K562 (cell line): ENCODE measurements around the gene GTF3C1. TPM values are rescaled to one million over a fixed set of nuclear protein-coding genes. Genes with fewer than 3 reads are reported as not detected.

ENCODE experiments used
- ATAC-seq: fragments of 200-7000 bp; cut with Tn5 transposase; 3 replicates; pipeline ENCODE4 v1.9.1; 2020; ENCODE audit warnings: moderate library complexity
- BruUV-seq: library from RNA; stranded (reverse); fragments of 400-500 nt; replicated peaks from 2 replicates; lab custom pipeline; 2021; lab: Mats Ljungman, UMichigan
- CTCF ChIA-PET: fragments of 300-600 bp; formaldehyde crosslinking; extraction: SDS; loops from one replicate; lab custom pipeline; 2021; ENCODE audit warnings: low intra/inter-chr PET ratio; lab: Yijun Ruan, JAX
- POLR2A ChIA-PET: fragments of 300-600, 350-650 bp; sonication (Branson Sonifier 250); formaldehyde crosslinking; extraction: SDS; loops from one replicate; lab custom pipeline; 2021; ENCODE audit warnings: antibody characterized with exemption, inconsistent platforms; lab: Yijun Ruan, JAX
- DNase-seq, 4 experiments: peaks; one replicate each; pipeline versions ENCODE4 v3.0.0 to v3.0.0-alpha.2; 2011 to 2018; ENCODE audit warnings: low spot score in 3 of 4, mixed read lengths in 3 of 4; ENCODE audit errors: extremely low read depth in 1 of 4
- FAIRE-seq: peaks from 2 replicates; lab custom pipeline; 2011; peaks lifted over from hg19 to GRCh38; lab: Jason Lieb, UNC
- H2AFZ ChIP-seq: 2 replicates; pipeline ENCODE4 v1.6.0; 2011; ENCODE audit warnings: low read depth, low read length, control low read depth, inconsistent platforms
- H3K27ac ChIP-seq: fragments of 200-600 bp; 3 replicates; pipeline ENCODE4 v1.8.0; 2011; ENCODE audit warnings: low read depth, mild to moderate bottlenecking, control low read depth, inconsistent platforms, low read length, moderate library complexity, mixed read lengths; ENCODE audit errors: extremely low read depth
- H3K27me3 ChIP-seq, 2 experiments: fragments of 300-600 bp in 1 of 2; 2 replicates in 1 of 2; 3 replicates in 1 of 2; pipeline versions ENCODE4 v1.6.0 to v1.8.0; 2011; ENCODE audit warnings: inconsistent platforms in 2 of 2, low read length in 2 of 2, mild to moderate bottlenecking in 1 of 2, mixed read lengths in 1 of 2, moderate library complexity in 1 of 2; ENCODE audit not compliant: control insufficient read depth in 2 of 2, insufficient read depth in 2 of 2
- H3K36me3 ChIP-seq: fragments of 300-600 bp; 3 replicates; pipeline ENCODE4 v1.8.0; 2011; ENCODE audit warnings: mild to moderate bottlenecking, low read length, inconsistent platforms; ENCODE audit not compliant: control insufficient read depth, insufficient read depth
- H3K4me1 ChIP-seq, 2 experiments: fragments of 200-600 bp in 1 of 2; replicated peaks in 1 of 2; 2 replicates in 1 of 2; 3 replicates in 1 of 2; pipeline versions ENCODE4 v1.5.1 to v1.8.0; 2011; ENCODE audit warnings: inconsistent platforms in 2 of 2, low read length in 2 of 2, mild to moderate bottlenecking in 1 of 2, mixed read lengths in 1 of 2, moderate library complexity in 1 of 2; ENCODE audit not compliant: control insufficient read depth in 2 of 2, insufficient read depth in 2 of 2
- H3K4me2 ChIP-seq: 2 replicates; pipeline ENCODE4 v1.6.1; 2011; ENCODE audit warnings: low read length, control low read depth, inconsistent platforms, mixed read lengths; ENCODE audit not compliant: insufficient read depth
- H3K4me3 ChIP-seq: fragments of 200-600 bp; sonication (generic), shearing (Covaris generic); 2 replicates; pipeline ENCODE4 v1.5.1; 2016; ENCODE audit warnings: control low read depth, inconsistent platforms
- H3K79me2 ChIP-seq: fragments of 200-600 bp; 3 replicates; pipeline ENCODE4 v1.8.0; 2011; ENCODE audit warnings: low read length, inconsistent platforms; ENCODE audit not compliant: control insufficient read depth, insufficient read depth
- H3K9ac ChIP-seq, 2 experiments: 2 replicates each; pipeline versions ENCODE4 v1.6.0 to v1.6.1; 2011; ENCODE audit warnings: low read depth in 2 of 2, low read length in 2 of 2, control low read depth in 1 of 2, inconsistent platforms in 1 of 2, mild to moderate bottlenecking in 1 of 2, mixed read lengths in 1 of 2; ENCODE audit not compliant: insufficient read depth in 1 of 2
- H3K9me1 ChIP-seq: one replicate; pipeline ENCODE4 v1.6.0; 2011; ENCODE audit warnings: inconsistent platforms, mild to moderate bottlenecking, low read length, moderate library complexity; ENCODE audit not compliant: control insufficient read depth, insufficient read depth
- H3K9me3 ChIP-seq: replicated peaks from 2 replicates; pipeline ENCODE4 v1.5.1; 2011; ENCODE audit warnings: low read depth, low read length, inconsistent platforms; ENCODE audit not compliant: control insufficient read depth, insufficient read depth
- H4K20me1 ChIP-seq: replicated peaks from 2 replicates; pipeline ENCODE4 v1.6.1; 2011; ENCODE audit warnings: low read length, inconsistent platforms, mixed read lengths; ENCODE audit not compliant: control insufficient read depth, insufficient read depth
- CC2D1A ChIP-seq: fragments of 450-650 bp; IDR thresholded peaks from 2 replicates; pipeline ENCODE4 v1.6.1; 2017; ENCODE audit warnings: mild to moderate bottlenecking
- COPS2 ChIP-seq: fragments of 450-650 bp; conservative IDR thresholded peaks from 2 replicates; pipeline ENCODE4 v1.6.1; 2016; ENCODE audit warnings: mild to moderate bottlenecking, moderate library complexity
- GATAD2A ChIP-seq: fragments of 450-650 bp; IDR thresholded peaks from 2 replicates; pipeline ENCODE4 v1.6.1; 2017
- NCOA4 ChIP-seq: fragments of 450-650 bp; IDR thresholded peaks from 2 replicates; pipeline ENCODE4 v1.6.1; 2018; ENCODE audit warnings: mild to moderate bottlenecking; ENCODE audit not compliant: partially characterized antibody
- RCOR1 ChIP-seq, 2 experiments: IDR thresholded peaks; 2 replicates each; pipeline ENCODE4 v1.6.1; 2012; ENCODE audit warnings: low read depth in 2 of 2, low read length in 2 of 2, borderline replicate concordance in 1 of 2, improper control_type of control experiment in 1 of 2
- SP2 ChIP-seq: IDR thresholded peaks from 2 replicates; pipeline ENCODE4 v1.6.1; 2011; ENCODE audit warnings: mild to moderate bottlenecking, low read depth, low read length, moderate library complexity; ENCODE audit not compliant: poor library complexity, severe bottlenecking; ENCODE audit errors: extremely low read depth
- SREBF2 ChIP-seq: sonication (generic); formaldehyde crosslinking; IDR thresholded peaks from 2 replicates; pipeline ENCODE4 v1.4.0; 2020; ENCODE audit warnings: mild to moderate bottlenecking, missing genetic modification reagents
- ZNF134 ChIP-seq: fragments of 250-450 bp; sonication (Bioruptor Pico); conservative IDR thresholded peaks from 2 replicates; pipeline ENCODE4 v1.4.0; 2020
- ZNF140 ChIP-seq: fragments of 250-450 bp; sonication (Bioruptor Pico); IDR thresholded peaks from 2 replicates; pipeline ENCODE4 v1.8.0; 2021; ENCODE audit warnings: moderate library complexity, mild to moderate bottlenecking, inconsistent platforms
- ZNF444 ChIP-seq: fragments of 250-450 bp; sonication (Bioruptor Pico); IDR thresholded peaks from 2 replicates; pipeline ENCODE4 v1.4.0; 2020; ENCODE audit warnings: mild to moderate bottlenecking, moderate library complexity
- WGBS: fragments of 100-300 bp; shearing (Covaris generic); methylation state at CpG from one replicate; pipeline ENCODE4 v1.1.6; 2016; ENCODE audit warnings: low coverage, mixed read lengths; ENCODE audit not compliant: insufficient coverage; ENCODE audit errors: missing lambda C conversion rate; 5-methylcytosine and 5-hydroxymethylcytosine counted together
- in situ Hi-C: fragments of 300-500 bp; cut with MboI; formaldehyde crosslinking; loops from 4 replicates; pipeline ENCODE4 v1.15.0; 2018; ENCODE audit warnings: inconsistent platforms, mixed read lengths
- intact Hi-C: fragments of 100-400 bp; cut with micrococcal nuclease; formaldehyde crosslinking; loops from 2 replicates; pipeline ENCODE4 v1.14.2; 2022
- polyA plus RNA-seq, 8 experiments: library from polyadenylated mRNA; depleted of rRNA in 4 of 8; stranded (reverse) in 5 of 8; unstranded in 3 of 8; fragments of >200 nt; fragmentation: Nextera tagmentation in 2 of 8; fragmentation: Illumina TruSeq in 1 of 8; extraction: Ambion mirVana in 2 of 8; extraction: Trizol in 1 of 8; gene quantifications; 2 replicates each; pipeline versions ENCODE4 v1.2.1 to v1.2.3, GENCODE V29; 2011 to 2014; ENCODE audit warnings: inconsistent platforms in 1 of 8, missing spikeins in 1 of 8
- total RNA-seq, 7 experiments: library from RNA; depleted of rRNA in 6 of 7; stranded (reverse); fragments of >200 nt in 6 of 7; fragmentation: Illumina TruSeq in 2 of 7; extraction: Trizol in 2 of 7; gene quantifications; 2 replicates each; pipeline versions ENCODE4 v1.2.1 to v1.2.3, GENCODE V29; 2011 to 2021; ENCODE audit warnings: low replicate concordance in 1 of 7
- TF ChIP-seq, protein P1 (sequence below): sonication (generic); formaldehyde crosslinking; IDR thresholded peaks from 2 replicates; pipeline ENCODE4 v1.5.0; 2020; ENCODE audit warnings: missing genetic modification reagents
- TF ChIP-seq, protein P2 (sequence below): fragments of 450-650 bp; formaldehyde crosslinking; IDR thresholded peaks from 2 replicates; pipeline ENCODE4 v1.4.0; 2020; ENCODE audit warnings: mild to moderate bottlenecking, moderate library complexity

The GTF3C1 gene
- total and polyA plus RNA-seq, 9 of the 15 experiments (the other 6 are each of a cell fraction or from before 2014, with no cell fraction given) = 0.72 to 63.6 (median 30.9) TPM

DNA sequence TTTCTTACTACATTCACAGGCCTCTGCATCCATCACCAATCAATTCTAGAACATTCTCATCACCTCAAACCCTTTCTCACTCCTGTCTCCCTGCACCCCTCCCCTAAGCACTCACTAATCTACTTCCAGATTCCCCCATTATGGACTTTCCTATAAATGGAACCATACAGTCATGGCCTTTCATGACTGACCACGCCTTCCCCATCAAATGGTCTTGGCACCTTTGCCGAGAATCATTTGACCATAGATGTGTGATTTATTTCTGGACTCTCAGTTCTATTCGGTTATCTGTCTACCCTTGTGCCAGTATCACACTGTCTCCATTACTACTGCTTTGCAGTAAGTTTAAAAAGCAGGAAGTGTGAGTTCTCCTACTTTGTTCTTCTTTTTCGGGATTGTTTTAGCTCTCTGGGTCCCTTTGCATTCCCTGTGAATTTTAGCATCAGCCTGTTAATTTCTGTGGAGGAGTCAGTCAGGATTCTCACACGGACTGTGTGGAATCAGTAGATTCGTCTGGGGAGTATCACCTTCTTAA, 27.5 kb downstream of the GTF3C1 start:
- intact Hi-C loops = no loop called here

More for the DNA sequence above, 27.5 kb downstream of the GTF3C1 start:
- no peak overlapping the region for H2AFZ ChIP-seq
- H3K36me3 ChIP-seq = peaks cover 67% of the 10 kb centered on the region
- in situ Hi-C loops = no loop called here
- BruUV-seq = TSS peak; percentile 12
- H4K20me1 ChIP-seq = peaks cover 4% of the 10 kb centered on the region; the same call in 1 of the 2 replicates
- TF ChIP-seq SREBF2 (CRISPR knock-in tag) = no peak
- TF ChIP-seq RCOR1 (IDR thresholded peaks at IDR 0.05; ENCODE audit: borderline replicate concordance in 1 of 2, low read depth in 2 of 2, low read length in 2 of 2) = no peak
- TF ChIP-seq ZNF140 (CRISPR knock-in tag) = no peak
- TF ChIP-seq ZNF134 (CRISPR knock-in tag) = no peak
- no peak for TF ChIP-seq ZNF444 (CRISPR knock-in tag)
- TF ChIP-seq NCOA4 = no peak
- no peak for TF ChIP-seq COPS2
- TF ChIP-seq, protein P1, sequence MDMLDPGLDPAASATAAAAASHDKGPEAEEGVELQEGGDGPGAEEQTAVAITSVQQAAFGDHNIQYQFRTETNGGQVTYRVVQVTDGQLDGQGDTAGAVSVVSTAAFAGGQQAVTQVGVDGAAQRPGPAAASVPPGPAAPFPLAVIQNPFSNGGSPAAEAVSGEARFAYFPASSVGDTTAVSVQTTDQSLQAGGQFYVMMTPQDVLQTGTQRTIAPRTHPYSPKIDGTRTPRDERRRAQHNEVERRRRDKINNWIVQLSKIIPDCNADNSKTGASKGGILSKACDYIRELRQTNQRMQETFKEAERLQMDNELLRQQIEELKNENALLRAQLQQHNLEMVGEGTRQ = no peak
- no peak for TF ChIP-seq SP2
- no peak for TF ChIP-seq CC2D1A
- TF ChIP-seq, protein P2, sequence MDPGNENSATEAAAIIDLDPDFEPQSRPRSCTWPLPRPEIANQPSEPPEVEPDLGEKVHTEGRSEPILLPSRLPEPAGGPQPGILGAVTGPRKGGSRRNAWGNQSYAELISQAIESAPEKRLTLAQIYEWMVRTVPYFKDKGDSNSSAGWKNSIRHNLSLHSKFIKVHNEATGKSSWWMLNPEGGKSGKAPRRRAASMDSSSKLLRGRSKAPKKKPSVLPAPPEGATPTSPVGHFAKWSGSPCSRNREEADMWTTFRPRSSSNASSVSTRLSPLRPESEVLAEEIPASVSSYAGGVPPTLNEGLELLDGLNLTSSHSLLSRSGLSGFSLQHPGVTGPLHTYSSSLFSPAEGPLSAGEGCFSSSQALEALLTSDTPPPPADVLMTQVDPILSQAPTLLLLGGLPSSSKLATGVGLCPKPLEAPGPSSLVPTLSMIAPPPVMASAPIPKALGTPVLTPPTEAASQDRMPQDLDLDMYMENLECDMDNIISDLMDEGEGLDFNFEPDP (CRISPR knock-in tag) = no peak
- no peak for TF ChIP-seq GATAD2A
- DNase-seq = no peak
- H3K9ac ChIP-seq = no peak overlapping the region
- ChIA-PET CTCF (no interaction called here), POLR2A (interaction anchor here (1.3 to 3.4 kb wide), 2 partner anchors 8 to 11 kb away, joined by 3 to 14 read pairs; no protein-coding TSS in a partner anchor)
- H3K79me2 ChIP-seq = no peaks in the 10 kb centered on the region
- H3K4me2 ChIP-seq = no peak overlapping the region
- 83% methylated on average over 6 of the region's 6 CpGs for WGBS
- H3K9me3 ChIP-seq = no peaks in the 10 kb centered on the region
- H3K27me3 ChIP-seq = no peaks in the 10 kb centered on the region
- no peak for ATAC-seq
- no peaks in the 10 kb centered on the region for H3K9me1 ChIP-seq
- no peak for FAIRE-seq
- H3K4me3 ChIP-seq = no peak overlapping the region
- H3K27ac ChIP-seq = no peak overlapping the region
- no peaks in the 10 kb centered on the region for H3K4me1 ChIP-seq
